ENCODE results near the gene ZSCAN22. TPM values are rescaled to one million over a fixed set of nuclear protein-coding genes. Genes with fewer than 3 reads are reported as not detected.

ZSCAN22 gene
- total RNA-seq, 2 experiments from 2014 or later, result 4.4 to 5.3 TPM

GRCh38 chr19:58385891-58386575, 59.2 kb downstream of the ZSCAN22 start:
- POLR2A ChIA-PET, result interaction anchor here (0.6 to 0.7 kb wide), 5 partner anchors 13 to 930 kb away, joined by 3 to 5 read pairs (median 3); no protein-coding TSS in a partner anchor
- CTCF ChIA-PET, result no interaction called here

DNA sequence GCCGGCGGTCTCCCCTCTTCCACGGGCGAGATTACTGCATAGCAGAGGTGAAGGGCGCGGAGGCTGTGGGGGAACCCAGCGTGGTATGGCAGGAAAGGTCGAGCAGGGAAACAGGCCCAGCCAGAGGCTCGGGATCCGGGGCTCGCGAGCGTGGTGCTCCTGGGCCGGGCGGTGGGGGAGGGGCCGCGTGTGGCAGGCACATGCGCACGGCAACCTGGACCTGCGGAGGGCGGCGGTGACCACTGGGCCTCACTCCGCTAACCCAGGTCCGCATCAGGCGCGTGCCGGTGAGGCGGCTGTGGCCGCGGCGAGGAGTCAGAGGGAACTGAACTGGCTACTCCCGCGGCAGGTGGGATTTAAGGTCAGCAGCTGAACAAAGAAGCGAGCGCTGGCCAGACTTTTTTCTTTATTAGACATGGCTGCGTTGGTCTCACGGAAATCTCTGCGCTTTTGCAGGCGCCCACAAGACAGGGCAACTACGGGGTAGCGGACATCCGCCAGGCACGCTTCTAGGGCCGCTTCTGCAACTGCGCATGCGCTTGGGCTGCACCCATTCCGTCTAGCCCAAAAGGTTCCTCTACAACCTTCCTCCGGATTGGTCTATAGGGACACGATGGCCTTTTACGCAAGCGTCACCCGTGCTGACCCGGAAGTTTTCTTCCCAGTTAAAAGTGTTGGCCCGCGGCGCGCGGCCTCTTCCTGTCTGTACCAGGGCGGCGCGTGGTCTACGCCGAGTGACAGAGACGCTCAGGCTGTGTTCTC, 60.0 kb downstream of the ZSCAN22 start, which contains the start of gene RPS5:
Gene RPS5, plus strand, starts transcription at position 694 of the 762 bp plus-strand sequence. CDS start 869 bp downstream, outside the sequence.
- POLR2A ChIA-PET, result interaction anchor here (1.0 to 1.4 kb wide), 3 partner anchors 9 to 40 kb away, joined by 3 to 4 read pairs (median 4); partner anchors contain the start of genes RNF225 and ZNF497
- CTCF ChIA-PET, result no interaction called here

DNA sequence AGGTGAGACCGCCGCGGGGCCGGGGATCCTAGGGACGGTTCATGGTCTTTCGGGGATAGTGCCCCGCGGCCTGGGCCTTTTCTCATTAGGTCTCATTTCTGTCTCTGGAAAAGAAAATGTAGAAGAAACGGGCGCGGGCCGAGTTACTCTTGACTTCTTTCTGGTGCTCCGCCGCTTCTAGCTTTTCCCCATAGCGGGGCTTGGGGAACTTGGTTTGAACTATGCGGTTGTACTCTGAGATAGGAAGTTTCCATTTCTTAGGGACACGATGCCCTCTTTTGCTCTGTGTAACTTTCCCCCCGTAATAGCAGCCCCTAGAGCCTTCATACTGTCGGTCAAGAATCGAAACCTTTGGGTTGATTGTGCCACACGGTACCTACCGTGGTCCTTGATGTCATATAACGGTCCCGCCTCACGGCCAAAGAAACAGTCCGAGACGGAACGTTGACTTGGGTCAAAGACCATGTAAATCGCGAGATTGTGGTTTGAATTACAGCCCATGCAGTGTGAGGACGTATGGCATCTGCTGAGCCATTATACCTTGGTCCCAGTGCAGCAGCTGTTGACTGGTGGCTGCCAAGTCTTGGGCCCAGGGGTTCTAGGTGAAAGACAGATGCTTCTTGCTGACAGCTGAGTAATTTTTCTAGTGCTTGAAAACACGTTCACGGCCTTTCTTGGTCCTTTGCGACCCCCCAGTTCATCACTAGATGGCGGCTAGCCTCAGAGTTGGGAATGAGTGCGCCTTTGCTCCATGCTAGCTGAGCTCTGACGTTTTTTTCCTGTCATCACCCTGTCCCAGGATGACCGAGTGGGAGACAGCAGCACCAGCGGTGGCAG, 60.8 kb downstream of the ZSCAN22 start:
- ChIA-PET POLR2A (interaction anchor here (0.6 to 1.4 kb wide), 6 partner anchors 8 to 102 kb away, joined by 3 to 4 read pairs (median 4); partner anchors contain the start of genes RNF225 and ZNF497), CTCF (interaction anchor here (0.6 to 0.8 kb wide), 2 partner anchors 132 to 735 kb away, joined by 3 read pairs; partner anchors contain the start of gene ZBTB45)

GRCh38 chr19:58388175-58388526, 61.4 kb downstream of the ZSCAN22 start:
- ChIA-PET POLR2A (interaction anchor here (0.6 to 0.7 kb wide), 4 partner anchors 24 to 101 kb away, joined by 3 to 4 read pairs (median 3); no protein-coding TSS in a partner anchor), CTCF (interaction anchor here (0.6 to 0.8 kb wide), 2 partner anchors 132 to 735 kb away, joined by 3 read pairs; partner anchors contain the start of gene ZBTB45)

Other genes starting within 250 kb of the ZSCAN22 start
- 10 to 100 TPM; 19.0 to 25.6 TPM for gene ZSCAN18, start 228.8 kb upstream of the ZSCAN22 start, total RNA-seq
- 1 to 10 TPM; 7.0 to 7.9 TPM for gene ZNF329, start 176.2 kb upstream of the ZSCAN22 start, total RNA-seq
- 10 to 100 TPM; 22.6 to 23.1 TPM for gene ZNF274, start 143.9 kb upstream of the ZSCAN22 start, total RNA-seq
- 10 to 100 TPM; 52.1 to 53.6 TPM for gene ZNF544, start 98.1 kb upstream of the ZSCAN22 start, total RNA-seq
- 1 to 10 TPM; 4.4 to 4.5 TPM for gene ZNF8, start 48.0 kb upstream of the ZSCAN22 start, total RNA-seq
- 10 to 100 TPM; 96.2 to 96.4 TPM for gene ERVK3-1, start 21.6 kb upstream of the ZSCAN22 start, total RNA-seq
- 10 to 100 TPM; 16.7 to 18.1 TPM for gene A1BG, start 26.5 kb downstream of the ZSCAN22 start, total RNA-seq
- 1 to 10 TPM; 1.5 to 1.7 TPM for gene ZNF497, start 35.8 kb downstream of the ZSCAN22 start, total RNA-seq
- gene ZNF837, start 54.0 kb downstream of the ZSCAN22 start, total RNA-seq, result 1 to 10 TPM; 1.7 to 1.9 TPM
- 1,000 to 10,000 TPM; 1,581 to 1,598 TPM for gene RPS5, start 60.3 kb downstream of the ZSCAN22 start, total RNA-seq
- gene RNF225, start 68.7 kb downstream of the ZSCAN22 start, total RNA-seq, result under 1 TPM; 0.80 to 0.99 TPM
- 10 to 100 TPM; 20.1 to 20.7 TPM for gene ZNF584, start 81.7 kb downstream of the ZSCAN22 start, total RNA-seq
- gene ZNF132, start 113.2 kb downstream of the ZSCAN22 start, total RNA-seq, result 1 to 10 TPM; 5.0 to 5.3 TPM
- gene ZNF324B, start 124.6 kb downstream of the ZSCAN22 start, total RNA-seq, result 10 to 100 TPM; 11.2 to 12.4 TPM
- 10 to 100 TPM; 17.6 to 19.6 TPM for gene ZNF324, start 140.1 kb downstream of the ZSCAN22 start, total RNA-seq
- gene ZNF446, start 149.4 kb downstream of the ZSCAN22 start, total RNA-seq, result 1 to 10 TPM; 3.7 to 3.9 TPM
- 10 to 100 TPM; 24.3 to 24.5 TPM for gene SLC27A5, start 185.0 kb downstream of the ZSCAN22 start, total RNA-seq
- gene ZBTB45, start 192.8 kb downstream of the ZSCAN22 start, total RNA-seq, result 10 to 100 TPM; 13.8 to 15.2 TPM
- gene TRIM28, start 217.1 kb downstream of the ZSCAN22 start, total RNA-seq, result 100 to 1,000 TPM; 654 to 714 TPM
- 10 to 100 TPM; 77.7 to 81.9 TPM for gene CHMP2A, start 228.1 kb downstream of the ZSCAN22 start, total RNA-seq
- 100 to 1,000 TPM; 192 to 213 TPM for gene UBE2M, start 231.6 kb downstream of the ZSCAN22 start, total RNA-seq
- gene MZF1, start 246.3 kb downstream of the ZSCAN22 start, total RNA-seq, result 10 to 100 TPM; 14.0 to 14.3 TPM